NT2/D1 (cell line): ENCODE measurements around the gene CACNA2D3.

Experiments
- SUZ12 ChIP-seq: IDR thresholded peaks from 2 replicates; pipeline ENCODE4 v1.6.1; 2011; ENCODE audit not compliant: insufficient read length, insufficient read depth; ENCODE audit errors: extremely low read depth
- YY1 ChIP-seq: IDR thresholded peaks from 2 replicates; pipeline ENCODE4 v1.6.1; 2011; ENCODE audit not compliant: insufficient read length, insufficient read depth

DNA sequence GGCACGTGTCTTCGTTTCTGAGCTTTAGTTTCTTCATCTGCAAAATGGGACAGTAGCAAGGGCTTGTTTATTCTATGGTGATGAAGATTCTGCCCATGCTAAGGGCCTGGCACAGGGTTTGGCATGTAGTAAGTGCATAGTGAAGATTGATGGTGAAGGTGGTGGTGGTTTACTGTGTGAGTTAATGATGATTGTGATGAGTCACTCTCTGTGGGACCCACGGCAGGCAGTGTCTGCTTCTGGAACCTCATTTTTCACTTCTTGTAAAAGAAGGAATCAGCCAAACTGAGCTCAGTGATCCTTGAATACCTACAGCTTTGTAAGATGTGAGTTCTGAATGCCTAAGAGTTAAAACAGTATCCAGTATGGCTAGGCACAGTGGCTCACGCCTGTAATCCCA lies 891.7 kb downstream of the CACNA2D3 start:
- no peak for TF ChIP-seq YY1
- TF ChIP-seq SUZ12: no peak
